Peyer's patch (tissue), 4 donors: Measurements from ENCODE around the gene TMEFF1.

ENCODE experiments used
- CTCF ChIP-seq, 6 experiments: fragments of 450-650 bp in 4 of 6; fragments of 200-600 bp in 2 of 6; sonication (generic) in 1 of 6; IDR thresholded peaks; one replicate each; pipeline ENCODE4 v1.5.1; 2017 to 2019; ENCODE audit warnings: antibody characterized with exemption in 6 of 6, mild to moderate bottlenecking in 3 of 6, moderate library complexity in 1 of 6
- POLR2A ChIP-seq, 2 donors: fragments of 450-650 bp; IDR thresholded peaks; one replicate each; pipeline ENCODE4 v1.5.1; 2017; ENCODE audit warnings: antibody characterized with exemption in 2 of 2, mild to moderate bottlenecking in 2 of 2, moderate library complexity in 2 of 2

- TF ChIP-seq POLR2A (IDR thresholded peaks at IDR 0.05), result no peak
- no peak for TF ChIP-seq CTCF (IDR thresholded peaks at IDR 0.05)
Observed at GRCh38 chr9:100554935-100555401, 82.0 kb downstream of the TMEFF1 start.
